ENCODE results near the gene GALNT9.
A peak's percentile ranks its signal among the peaks of the same experiment; 100 is the strongest.
"Not testable (repeated sequence)": the region's sequence is repeated elsewhere in the genome, so short reads cannot be mapped to it uniquely, and the experiment has no call there.

GALNT9 gene

DNA sequence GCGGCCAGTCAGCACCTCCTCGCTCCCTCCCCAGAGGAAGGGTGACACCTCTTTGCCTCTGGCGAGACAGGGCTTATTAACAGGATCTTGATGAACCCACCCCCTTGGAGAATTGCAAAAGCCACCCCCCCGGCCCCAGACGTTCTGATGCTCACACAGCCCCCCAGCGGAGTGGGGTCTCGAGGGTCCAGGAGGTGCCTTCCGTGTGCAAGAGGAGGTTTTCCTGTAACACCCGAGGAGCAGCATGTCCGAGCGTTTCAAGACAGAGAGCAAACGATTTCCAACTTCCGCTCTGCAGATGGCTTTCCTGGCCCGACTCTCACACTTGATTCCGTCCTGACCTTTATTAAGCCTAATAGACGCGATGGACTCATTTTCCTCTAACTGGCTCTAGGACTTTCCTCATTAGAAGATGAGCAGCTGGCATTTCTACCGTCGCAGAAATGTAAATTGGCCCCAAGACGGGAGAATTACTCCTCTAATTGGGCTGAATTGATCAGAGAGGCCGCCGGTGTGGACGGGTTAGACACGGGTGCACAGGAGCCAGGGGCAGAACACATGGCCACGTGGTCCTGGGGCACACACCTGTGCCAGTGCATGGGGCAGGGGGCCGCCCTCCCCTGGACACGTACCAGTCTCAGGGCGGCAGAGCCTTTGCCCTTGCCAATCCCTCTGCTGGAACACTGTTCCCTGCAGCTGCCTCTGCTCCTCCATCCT, 100.8 kb downstream of the GALNT9 start:
- DNase-seq: no peak

GRCh38 chr12:132227782-132228475, 101.5 kb downstream of the GALNT9 start:
- no peak for DNase-seq

- DNase-seq: no peak
Measured at GRCh38 chr12:132227118-132227517, 102.3 kb downstream of the GALNT9 start.

GRCh38 chr12:132226604-132227003, 102.8 kb downstream of the GALNT9 start:
- DNase-seq: no peak

- DNase-seq: no peak
Measured at GRCh38 chr12:132225214-132225613, 104.2 kb downstream of the GALNT9 start.

DNA sequence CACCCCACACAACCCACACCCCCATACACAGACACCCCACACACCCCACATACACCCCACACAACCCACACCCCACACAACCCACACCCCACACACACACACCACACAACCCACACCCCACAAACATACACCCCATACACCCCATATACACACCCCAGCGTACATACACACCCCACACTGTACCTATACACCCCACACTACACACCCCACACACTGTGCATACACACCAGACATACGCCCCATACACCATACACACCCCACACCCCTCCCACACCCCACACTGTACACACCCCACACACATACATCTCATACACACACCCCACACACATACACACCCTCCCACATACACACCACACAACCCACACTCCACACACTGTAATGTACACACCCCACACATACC, 104.9 kb downstream of the GALNT9 start:
- no peak for DNase-seq

GRCh38 chr12:132222808-132223173, 106.6 kb downstream of the GALNT9 start:
- no peak for DNase-seq

DNA sequence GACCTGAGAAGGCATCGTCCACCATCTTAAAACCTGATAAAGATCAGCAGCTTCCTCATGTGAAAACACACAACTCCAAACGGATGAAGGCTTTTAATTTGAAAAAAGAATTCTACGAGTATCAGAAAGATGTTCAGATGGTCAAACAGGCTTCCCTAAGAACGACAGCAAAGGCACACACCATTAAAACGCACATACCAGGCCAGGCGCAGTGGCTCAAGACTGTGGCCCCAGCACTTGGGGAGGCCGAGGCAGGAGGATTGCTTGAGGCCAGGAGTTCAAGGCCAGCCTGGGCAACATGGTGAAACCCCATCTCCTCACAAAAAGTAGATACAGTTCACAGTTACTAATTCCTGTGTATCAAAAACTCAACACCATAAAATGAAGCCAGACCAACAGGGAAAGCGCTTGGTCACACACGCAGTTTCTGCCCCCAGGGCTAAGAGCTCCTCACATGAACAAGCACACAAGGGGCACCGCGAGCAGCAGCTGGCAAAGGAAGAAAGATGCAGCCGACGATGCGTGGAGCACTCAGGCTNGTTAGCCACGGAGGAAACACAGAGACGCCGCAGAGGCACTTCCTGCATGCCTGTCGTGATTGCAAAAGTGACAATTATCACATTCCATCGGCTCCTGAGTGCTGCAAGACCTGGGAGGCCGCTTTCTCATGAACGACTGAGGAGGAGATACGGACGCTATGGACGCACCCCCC, 107.1 kb downstream of the GALNT9 start:
- DNase-seq: peak; percentile 81

DNA sequence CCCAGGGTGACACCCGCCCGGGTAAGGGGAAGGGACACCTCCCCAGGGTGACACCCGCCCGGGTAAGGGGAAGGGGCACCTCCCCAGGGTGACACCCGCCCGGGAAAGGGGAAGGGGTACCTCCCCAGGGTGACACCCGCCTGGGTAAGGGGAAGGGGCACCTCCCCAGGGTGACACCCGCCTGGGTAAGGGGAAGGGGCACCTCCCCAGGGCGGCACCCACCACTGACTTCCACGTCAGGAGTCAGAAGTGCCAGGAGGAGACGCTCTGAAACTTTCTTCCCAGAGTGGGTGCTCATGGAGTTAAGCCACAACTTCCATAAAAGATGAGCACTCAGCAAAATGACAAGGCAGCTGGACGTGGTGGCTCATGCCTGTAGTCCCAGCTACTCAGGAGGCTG, 109.6 kb downstream of the GALNT9 start:
- not testable (repeated sequence) for DNase-seq

- DNase-seq: peak; percentile 62
Measured at GRCh38 chr12:132219323-132219722, 110.1 kb downstream of the GALNT9 start.

GRCh38 chr12:132218915-132219314, 110.5 kb downstream of the GALNT9 start:
- DNase-seq: peak; percentile 56

- DNase-seq: no peak
Measured at GRCh38 chr12:132218527-132218875, 110.9 kb downstream of the GALNT9 start.

GRCh38 chr12:132217800-132218526, 111.4 kb downstream of the GALNT9 start:
- DNase-seq: no peak

DNA sequence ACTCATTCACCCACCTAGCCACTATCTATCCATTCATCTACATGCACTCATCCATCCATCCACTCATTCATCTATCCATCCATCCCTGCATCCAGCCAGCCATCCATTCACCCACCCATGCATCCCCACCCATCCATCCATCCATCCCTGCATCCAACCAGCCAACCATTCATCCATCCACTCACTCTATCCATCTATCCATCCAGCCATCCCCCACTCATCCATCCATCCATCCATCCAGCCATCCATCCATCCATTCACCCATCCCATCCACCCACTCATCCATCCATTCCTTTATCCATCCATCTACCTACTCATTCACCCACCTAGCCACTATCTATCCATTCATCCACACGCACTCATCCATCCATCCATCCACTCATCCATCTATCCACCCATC, 112.0 kb downstream of the GALNT9 start:
- DNase-seq: no peak

DNA sequence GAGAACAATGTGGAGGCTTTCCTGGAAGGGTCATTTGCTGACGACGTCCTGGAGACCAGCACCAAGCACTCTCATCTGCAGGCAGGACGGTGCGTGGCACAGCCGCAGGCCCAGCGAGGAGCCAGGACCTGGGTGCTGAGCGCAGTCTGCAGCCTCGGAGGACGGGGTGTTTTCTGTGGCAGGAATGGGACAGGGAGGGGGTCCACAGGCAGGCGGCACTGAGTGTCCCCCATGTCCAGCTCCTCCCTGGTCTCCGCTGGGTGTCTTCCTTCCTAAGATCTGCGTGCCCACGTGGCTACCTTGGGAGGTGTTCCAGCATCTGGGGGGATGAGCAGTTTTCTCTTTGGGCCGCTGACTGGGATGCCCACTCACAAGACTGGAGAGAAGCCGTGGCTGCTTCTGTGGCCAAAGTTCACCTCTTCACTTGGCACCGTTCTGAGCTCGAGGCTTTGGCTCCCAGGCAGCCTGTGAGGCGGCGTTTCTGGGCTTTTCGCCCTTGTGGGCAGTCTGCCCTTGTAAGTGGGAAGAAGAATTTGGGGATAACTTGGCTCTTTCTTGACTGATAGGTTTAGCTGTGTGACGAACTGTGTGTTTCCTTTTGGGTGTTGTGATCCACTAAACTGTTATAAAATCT, 112.9 kb downstream of the GALNT9 start:
- no peak for DNase-seq

GRCh38 chr12:132215299-132215989, 113.9 kb downstream of the GALNT9 start:
- no peak for DNase-seq

GRCh38 chr12:132214891-132215290, 114.5 kb downstream of the GALNT9 start:
- no peak for DNase-seq

DNA sequence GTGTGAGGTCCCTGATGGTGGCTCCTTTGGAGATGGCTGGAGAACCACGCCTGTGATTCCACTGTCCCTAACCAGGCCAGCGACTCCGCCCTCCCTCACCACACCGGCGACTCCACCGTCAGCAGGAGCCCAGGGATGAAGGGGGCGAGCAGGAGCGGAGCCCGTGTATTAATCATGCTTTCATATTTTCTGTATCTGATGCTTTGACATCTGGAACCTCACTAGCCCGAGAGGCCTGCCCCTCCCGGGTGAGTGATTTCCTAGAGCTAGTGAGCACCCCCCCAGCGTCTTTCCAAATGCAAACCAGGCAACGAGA, 115.3 kb downstream of the GALNT9 start:
- no peak for DNase-seq

DNA sequence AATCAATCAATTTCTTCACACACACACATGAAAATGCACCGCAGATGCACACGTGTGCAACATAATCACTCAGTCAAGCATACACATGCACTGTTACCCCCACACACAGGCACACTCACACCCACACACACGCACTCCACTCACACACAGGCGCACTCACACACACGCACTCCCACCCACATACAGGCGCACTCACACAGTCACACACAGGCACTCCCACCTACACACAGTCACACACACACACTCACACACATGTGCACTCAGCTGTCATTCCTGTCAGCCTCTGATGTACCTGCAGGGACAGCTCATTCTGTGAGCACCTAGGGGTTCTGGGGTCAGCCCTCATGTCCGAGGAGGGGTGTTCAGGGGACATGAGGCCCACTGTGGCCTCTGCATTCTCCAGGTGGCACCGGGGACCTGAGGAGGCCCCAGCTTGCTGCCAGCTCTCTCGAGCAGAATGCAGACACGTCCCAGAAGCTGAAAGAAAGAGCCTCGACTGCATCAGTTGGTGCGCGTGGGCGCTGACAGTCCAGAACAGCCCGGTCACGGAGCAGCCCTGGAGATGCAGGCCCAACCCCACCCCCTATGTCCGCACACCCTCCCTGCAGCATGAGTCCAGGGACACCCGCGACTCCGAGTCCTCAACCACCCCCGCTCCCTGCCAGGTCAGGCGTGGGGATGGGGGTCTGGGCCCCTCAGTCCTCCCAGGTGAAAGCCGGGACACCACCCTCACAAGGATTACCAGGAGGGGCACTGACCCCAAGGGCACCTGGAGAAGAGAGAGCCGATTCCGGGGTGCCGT, 115.8 kb downstream of the GALNT9 start:
- no peak for DNase-seq

DNA sequence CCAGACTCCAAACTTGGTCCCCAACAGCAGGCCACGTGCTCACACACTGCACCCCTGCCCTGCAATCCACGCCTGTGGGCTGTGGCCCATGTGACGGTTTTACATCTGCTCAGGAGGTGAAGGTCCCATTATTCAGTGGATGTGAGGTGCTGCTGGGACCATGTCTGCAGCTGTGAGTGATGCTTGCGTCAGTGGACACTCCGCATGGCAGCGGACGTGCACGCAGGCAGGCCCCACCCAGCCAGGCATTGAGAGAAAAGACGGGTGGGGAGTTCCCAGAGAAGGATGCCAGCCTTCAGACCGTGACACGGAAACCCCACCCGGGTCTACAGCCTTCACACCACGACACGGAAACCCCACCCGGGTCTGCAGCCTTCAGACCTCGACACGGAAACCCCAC, 117.6 kb downstream of the GALNT9 start:
- DNase-seq: no peak

- DNase-seq: no peak
Measured at GRCh38 chr12:132211326-132211725, 118.1 kb downstream of the GALNT9 start.
